HG02798 (cell line): ENCODE results near the gene PHACTR1.

Experiments used
- ATAC-seq: cut with Tn5 transposase; IDR thresholded peaks from one replicate; pipeline ENCODE4 v1.9.1; 2021; ENCODE audit warnings: mild to moderate bottlenecking; ENCODE audit not compliant: unreplicated experiment, poor library complexity

Gene PHACTR1

DNA sequence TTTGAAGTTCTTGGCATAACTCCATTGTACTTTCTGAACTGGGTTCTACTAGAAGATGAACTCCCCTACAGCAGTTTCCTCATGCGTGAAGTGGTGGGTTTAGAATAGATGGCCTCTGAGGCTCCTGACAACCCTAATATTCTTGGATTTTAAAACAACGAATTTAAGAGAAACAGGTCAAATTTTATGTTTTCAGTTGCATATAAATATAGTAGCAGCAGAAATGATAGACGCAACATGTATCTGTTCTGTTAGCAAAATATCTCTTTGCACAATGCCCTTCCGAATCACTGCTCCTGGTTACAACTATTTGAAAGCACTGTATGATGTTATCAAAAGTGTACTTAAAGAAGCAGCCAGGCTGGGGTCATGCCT, 364.6 kb downstream of the PHACTR1 start:
- no peak for ATAC-seq

DNA sequence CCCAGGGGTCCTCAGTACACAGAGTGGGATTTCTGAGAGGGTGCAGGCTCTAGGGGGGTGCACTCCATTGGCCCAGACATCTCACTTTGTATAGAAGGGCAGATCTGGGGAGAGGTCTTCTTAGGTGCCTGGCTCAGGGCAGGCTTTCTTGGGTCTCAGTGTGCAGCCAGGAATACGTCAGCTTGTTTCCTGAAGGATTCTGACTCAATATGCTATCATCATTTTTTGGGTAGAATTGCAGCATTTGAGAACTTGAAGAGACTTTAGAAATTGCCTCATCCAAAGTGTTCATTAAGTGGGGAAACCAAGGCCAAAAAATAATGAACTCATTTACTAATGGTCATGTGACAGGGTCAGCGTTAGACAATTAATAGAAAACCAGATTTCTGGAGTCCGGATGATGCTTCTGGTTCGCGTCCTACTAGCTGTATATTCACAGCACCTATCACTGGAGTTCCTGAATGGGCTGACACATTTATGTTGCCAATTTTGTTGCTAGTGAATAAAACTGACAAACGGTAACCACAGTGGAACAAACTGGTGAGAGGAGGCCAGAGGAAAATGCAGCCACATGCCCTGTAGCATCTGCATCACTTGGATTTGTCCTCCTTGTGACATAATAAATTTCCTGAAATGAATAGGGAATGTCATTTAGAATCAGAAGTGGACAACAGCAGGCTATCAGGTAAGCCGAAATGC, 372.9 kb downstream of the PHACTR1 start:
- no peak for ATAC-seq

DNA sequence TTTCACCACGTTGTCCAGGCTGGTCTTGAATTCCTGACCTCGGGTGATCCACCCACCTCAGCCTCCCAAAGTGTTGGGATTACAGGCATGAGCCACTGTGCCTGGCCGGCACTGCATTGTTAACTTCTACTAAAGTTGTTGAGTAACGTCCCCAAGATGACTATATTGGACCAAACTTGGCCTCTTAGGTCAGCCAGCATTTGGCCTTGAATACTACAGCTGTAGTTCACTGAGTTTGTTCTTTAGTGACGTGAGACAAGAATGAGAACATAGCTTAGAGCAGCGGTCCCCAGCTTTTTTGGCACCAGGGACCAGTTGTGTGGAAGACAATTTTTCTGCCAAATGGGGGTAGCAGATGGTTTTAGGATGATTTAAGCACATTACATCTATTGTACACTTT, 374.6 kb downstream of the PHACTR1 start:
- ATAC-seq, result no peak

DNA sequence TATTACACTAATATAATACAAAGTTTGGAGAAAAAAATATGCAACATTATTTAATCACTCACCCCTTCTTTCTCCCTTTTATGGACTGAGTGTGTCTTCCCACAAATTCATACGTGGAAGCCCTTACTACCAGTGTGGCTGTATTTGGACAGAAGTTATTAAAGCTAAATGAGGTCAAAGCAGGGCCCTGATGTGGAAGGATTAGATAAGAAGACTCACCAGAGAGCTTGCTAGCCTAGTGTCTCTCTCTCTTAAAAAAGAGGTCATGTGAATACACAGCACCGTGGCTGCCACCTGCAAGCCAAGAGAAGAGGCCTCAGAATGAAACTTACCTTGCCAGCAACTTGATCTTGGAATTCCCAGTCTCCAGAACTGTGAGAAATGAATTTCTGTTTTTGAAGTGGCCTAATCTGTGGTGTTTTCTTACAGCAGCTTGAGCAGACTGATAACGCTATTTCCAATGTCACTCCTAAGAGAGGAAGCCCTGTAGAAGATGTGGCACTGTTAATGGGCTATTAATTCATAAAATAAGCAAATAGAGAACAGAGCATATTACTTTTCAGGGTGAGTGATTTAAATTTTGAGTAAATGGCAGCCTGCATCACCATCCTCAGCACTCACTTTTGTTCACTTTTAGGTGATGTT, 378.3 kb downstream of the PHACTR1 start:
- no peak for ATAC-seq

DNA sequence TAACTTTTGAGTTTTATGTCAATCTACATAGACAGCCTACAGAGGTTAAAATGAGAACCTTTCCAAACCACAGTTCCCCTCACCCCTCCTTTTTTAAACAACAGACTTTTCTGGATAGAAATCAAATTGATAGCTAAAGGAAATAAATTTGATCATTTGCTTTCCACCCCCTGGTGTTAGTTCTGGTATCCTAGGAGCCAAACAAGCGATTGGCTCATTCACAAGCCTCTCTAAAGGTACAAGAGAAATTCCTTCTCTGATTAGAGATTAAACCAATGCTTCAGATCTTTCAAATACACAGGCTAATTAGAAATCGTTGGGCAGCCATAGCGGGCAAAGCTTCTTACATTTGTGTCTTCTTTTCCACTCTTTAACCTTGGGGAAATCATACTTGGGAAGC, 379.5 kb downstream of the PHACTR1 start:
- ATAC-seq, result no peak

DNA sequence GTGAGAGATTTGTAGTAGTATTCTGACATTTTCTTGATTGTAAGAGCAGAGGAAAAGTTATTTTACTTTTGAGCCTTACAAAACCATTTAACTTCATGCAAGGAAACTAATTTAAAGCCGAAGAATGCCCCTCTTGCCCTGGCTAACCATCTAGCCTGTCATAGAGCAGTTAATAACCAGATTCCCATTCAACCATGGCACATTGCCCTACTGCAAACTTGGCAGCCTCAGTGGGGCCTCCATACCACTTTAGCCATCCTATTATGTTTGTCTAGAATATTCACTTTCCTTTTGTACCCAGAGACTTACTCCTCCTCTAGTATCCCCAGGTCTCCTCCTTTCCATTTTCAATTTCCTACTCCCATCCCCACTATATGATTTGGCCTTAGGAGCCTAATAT, 380.9 kb downstream of the PHACTR1 start:
- no peak for ATAC-seq

DNA sequence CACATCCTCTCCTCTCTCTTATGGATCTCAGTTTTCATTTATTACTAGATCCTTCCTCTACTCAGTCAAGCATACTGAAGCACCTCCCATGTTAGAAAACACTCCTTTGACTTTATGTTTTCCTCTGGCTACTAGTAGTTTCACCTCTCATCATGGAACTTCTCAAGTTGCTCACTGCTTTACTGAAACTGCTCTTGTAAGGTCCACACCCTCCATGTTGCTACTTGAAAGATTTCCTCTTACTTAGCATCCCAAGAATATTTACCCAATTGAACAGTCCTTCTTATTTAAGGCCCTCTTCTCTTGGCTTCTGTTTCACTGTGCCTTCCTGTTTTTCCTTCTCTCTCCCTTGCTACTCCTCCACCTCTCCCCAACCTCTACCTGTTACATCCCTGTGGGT, 381.4 kb downstream of the PHACTR1 start:
- no peak for ATAC-seq

DNA sequence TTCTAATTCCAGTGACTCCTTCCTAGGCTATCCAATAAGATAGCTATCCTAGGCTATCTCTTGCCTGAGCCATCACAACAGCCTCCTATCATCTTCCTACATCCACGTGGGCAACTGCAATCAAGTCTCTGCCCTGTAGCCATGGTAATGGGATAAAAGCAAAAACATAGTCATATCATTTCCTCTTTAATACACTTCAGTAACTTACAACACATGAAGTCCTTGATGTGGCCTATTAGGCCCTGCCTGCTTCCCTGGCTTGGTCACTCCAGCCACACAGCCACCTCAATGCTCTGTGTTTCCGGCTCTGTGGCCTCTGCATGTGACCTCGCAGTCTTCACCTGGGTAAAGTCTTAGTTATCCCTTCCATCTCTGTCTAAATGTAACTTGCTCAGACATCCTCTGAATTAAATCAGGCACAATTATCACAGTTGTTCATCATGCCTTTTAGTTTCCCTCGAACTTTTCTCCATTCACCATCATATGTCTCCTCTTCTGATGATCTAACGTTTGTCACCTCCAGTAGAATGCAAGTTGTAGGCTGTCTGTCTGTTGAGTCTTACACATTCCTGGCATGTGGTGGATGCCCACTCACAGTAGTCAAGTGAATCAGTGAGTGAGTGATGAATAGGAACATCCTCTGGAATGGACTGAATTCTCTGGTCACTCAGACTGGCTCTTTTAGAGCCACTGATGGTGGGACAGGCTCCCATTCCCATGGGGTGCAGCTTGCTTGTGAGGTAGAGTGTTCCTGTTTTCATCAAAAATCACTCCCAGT, 382.4 kb downstream of the PHACTR1 start:
- no peak for ATAC-seq

DNA sequence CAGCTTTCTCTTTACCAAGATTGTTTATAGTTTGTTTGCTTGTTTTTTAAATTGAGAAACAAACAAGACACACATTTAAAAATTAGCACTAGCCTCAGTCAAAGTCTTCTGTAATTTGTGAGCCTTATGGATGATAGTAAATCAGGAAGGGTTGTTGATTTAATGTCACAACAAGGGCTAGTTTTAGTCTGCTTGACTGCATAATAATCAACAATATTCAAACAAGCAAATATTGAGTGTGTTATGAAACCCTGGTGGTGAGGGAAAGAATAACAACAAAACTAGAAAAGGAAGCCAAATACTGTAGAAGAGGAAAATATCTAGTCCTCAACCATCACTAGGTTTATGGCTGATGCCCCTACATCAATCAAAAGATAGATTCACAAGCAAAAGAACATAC, 383.2 kb downstream of the PHACTR1 start:
- ATAC-seq, result no peak

DNA sequence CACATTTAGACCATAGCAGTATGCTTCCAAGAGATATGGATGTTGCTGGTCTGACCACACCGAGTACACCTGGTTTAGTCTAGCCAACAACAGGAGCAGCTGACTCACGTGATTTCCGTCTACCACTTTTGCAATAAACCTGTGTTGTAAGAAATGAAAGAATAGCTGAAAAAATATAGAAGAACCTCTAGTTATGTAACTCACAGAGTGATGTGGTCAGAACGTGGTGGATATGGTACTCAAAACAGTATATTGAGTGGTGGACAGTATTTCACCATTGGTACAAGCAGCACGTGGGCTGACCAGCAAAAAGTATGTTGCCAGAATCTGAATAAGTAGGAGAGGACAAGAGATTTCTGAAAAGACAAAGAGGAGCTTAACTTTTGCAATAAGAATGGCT, 384.8 kb downstream of the PHACTR1 start:
- ATAC-seq, result no peak

DNA sequence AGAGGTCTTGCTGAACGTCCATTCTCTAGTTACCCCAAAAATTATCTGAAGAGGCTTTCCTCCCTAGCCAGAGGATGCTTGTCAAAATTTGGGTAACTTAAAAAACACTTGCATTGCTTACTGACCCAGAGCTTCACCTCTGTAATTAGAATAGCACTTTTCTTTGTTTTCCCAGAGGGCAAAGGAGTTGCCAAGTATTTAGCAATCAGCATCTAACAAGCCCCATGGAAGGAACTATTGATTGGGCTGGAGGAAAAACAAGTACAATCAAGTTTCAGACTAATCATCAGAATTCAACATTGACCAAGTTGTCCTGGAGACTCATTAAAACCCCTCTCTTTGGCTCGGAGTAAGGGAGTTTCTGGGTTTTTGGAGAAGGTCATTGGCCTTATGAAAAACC, 385.4 kb downstream of the PHACTR1 start:
- no peak for ATAC-seq

DNA sequence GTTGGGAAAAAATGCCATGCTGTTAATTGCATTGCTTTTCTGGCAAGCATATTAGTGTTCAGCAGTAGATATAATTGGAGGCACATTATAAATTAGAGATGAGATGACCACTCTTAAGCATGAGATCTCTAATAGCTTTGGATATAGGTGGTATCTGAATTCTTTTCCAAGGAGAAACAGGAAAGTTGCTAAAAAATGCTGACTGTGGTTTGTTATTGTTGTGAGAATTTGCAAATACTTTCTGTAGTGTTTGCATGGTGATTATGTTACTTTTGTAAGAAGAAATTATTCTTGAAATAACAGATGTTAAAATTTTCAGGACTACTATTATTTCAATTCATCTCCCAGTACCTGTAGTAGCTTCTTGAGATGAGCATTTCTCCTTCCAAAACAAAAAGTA, 386.6 kb downstream of the PHACTR1 start:
- no peak for ATAC-seq

DNA sequence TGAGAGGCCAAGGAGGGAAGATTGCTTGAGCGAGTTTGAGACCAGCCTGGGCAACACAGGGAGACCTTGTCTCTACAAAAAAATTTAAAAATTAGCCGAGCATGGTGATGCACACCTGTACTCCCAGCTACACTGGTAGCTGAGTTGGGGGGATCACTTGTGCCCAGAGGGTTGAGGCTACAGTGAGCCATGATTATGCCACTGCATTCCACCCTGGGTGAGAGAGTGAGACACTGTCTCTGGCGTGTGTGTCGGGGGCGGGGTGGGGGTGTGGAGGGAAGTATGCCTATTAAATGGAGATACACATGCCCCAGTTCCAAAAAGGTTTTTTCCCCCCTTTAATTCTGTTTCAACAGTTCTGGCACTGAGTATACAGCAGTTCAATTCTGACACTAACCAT, 388.6 kb downstream of the PHACTR1 start:
- ATAC-seq, result no peak

DNA sequence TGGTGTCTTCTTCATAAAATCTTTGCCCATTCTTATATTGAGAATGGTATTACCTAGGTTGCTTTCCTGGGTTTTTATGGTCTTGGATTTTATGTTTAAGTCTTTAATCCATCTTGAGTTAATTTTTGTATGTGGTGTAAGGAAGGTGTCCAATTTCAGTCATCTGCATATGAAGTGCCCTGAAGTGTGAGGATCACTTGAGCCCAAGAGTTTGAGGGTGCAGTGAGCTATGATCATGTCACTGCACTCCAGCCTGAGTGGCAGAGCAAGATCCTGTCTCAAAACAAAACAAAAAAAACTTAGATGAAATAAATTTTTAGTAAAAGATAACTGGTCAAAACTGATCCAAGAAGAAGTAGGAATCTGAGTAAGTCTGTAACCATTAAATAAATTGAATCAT, 396.4 kb downstream of the PHACTR1 start:
- no peak for ATAC-seq

DNA sequence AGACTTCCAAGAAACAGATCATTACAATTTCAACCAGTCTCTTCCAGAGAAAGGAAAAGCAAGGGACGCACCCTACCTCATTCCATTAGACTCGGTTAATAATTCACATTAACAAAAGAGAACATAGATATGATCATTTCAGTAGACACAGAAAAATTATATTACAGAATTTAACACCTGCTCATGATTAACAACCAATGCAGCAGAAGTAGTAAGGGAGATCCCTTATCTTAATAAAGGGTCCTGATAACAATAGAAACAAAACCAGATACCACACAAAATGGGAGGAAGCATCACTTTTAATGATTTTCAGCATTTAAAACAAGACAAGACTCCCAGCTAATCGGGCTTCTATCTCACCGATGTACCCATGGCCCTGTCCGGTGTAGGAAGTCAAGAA, 396.8 kb downstream of the PHACTR1 start:
- ATAC-seq, result no peak

DNA sequence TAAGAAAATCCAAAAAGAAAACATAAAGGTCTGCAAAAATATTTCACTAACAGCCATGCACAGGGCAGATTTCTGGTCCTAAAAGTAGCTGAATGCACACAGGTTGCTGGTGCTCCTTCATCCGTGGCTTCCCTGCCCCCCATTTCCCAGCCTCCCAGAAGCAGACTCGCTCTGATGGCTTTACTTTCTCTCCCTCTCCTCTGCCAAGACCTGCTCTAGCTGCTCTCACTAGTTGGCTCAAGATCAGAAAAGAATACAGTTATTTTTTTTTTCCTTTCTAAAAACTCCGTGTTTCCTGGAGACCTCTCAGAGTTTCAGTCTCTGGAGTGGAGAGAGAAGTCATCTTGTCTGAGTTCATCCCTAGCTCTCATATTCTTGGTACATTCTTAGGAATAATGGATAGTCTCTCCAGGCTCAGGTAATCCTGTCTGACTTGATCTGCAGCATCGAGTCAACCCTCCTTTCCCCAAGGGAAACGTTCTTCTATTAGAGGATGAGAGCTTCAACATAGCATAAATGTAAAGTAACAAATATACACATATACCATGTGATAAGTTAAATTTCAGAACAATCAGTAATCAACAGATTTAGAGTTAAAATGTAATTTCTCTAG, 397.5 kb downstream of the PHACTR1 start:
- no peak for ATAC-seq

DNA sequence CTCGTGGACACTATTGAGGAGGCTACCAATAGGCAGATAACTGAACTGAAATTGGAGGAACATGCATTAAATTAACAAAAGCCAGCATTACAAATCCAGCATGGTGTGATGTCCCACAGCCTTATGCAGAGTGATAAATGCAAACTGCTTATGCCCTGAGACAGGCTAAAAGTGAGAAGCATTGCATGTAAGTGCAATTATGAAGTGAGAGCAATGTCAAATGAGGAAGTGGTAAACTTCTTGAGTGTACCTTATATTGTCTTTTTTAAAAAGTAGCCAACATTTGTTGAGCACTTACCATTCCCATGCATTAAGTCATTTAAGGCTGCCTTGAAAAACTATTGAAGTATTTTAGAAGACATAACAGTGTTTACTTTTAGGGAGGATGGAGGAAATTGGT, 399.6 kb downstream of the PHACTR1 start:
- no peak for ATAC-seq

DNA sequence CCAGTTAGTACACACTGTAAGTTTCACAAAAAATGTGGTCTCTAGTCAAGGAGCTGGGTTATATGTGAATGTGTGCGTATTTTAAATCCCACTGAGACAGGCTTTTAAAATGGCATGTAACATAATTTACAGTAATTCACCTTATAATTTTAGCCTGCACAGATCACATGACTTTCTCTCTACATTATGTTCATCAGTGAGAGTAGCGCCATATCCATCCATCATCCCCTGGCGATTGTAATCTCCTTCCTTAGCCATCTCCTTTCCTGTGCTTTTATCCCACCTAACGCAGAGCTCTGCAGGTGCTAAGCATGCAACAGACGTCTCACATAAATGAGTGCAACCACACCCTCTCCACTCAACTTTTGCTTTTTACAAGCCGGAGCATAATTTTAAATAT, 401.0 kb downstream of the PHACTR1 start:
- no peak for ATAC-seq

DNA sequence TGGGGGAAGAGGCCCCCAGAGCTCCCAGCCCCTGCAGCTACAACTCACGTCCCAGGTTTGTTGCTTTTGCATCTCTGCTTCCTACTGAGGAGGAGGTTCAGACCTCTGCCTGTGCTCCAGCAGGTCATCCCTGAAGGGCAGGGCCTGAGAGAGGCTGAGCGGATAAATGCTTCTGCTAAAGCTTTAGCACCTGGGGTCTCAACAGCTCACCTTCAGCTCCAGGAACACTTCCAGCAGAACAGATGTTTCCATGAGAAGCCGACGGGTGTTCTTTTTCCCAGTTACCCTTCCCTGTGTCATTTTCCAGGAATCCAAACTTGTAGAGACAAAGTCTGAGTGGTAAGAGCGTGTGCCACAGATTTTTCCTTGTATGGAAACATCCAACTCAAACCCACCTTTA, 403.0 kb downstream of the PHACTR1 start:
- no peak for ATAC-seq

DNA sequence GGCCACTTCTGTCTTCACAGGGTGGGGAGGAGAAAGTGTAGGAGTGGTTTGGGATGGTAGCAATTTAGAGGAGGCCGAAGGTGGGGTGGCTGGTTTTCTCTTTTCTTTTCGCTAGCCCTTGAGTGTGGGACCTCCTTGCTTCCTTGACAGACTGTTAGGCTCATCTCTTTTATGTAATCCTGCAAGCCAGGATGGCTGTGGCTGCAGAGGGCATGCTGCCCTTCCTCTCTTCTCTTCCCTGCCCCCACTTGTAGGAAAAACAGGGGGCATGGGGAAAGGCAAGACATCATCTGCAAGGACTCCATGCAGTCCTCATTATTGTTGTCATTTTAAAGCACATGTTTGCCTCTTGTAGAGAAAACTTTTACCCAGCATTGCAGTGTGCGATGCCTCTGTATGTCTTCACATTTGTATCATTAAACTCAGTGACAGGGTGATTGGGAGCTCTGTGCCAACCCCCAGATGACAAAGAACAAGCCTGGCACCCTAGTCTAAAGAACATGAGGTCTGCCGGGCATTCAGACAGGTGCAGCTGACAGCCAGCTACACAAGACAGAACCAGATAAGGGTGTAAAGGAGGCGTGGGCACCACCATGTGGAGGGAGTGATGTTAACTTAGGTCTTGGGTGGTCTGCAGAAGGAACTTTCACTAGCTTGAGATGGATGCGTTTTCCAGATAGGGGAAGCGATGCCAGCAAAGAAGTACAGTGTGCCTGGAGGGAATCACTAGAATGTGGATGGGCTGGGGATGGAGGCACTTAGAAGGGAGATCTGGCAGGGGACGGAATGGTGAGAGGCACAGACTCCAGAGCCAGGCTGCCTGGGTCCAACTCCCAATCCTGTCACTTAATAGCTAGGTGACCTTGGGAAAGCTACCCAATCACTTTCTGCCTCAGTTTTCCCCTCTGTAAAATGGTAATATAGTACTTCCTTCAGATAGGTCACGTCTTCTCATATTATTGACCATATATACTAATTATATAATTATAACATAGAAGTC, 404.2 kb downstream of the PHACTR1 start:
- no peak for ATAC-seq
